Epithelial cell of esophagus (primary cell): ENCODE measurements around the gene ALDH2.
"Not testable (repeated sequence)": the region's sequence is repeated elsewhere in the genome, so short reads cannot be mapped to it uniquely, and the experiment has no call there.

Source experiments
- DNase-seq: peaks from one replicate; pipeline ENCODE4 v3.0.0; 2010; ENCODE audit warnings: low read depth
- H3K4me3 ChIP-seq: 2 replicates; pipeline ENCODE4 v1.5.1; 2011; ENCODE audit warnings: mild to moderate bottlenecking, low read length, control low read depth
- TF ChIP-seq, protein P1 (sequence below): IDR thresholded peaks from 2 replicates; pipeline ENCODE4 v1.5.1; 2011; ENCODE audit warnings: low read depth, mild to moderate bottlenecking, low read length, control low read depth, inconsistent platforms; ENCODE audit not compliant: insufficient read depth; ENCODE audit errors: missing control alignments

Gene ALDH2

DNA sequence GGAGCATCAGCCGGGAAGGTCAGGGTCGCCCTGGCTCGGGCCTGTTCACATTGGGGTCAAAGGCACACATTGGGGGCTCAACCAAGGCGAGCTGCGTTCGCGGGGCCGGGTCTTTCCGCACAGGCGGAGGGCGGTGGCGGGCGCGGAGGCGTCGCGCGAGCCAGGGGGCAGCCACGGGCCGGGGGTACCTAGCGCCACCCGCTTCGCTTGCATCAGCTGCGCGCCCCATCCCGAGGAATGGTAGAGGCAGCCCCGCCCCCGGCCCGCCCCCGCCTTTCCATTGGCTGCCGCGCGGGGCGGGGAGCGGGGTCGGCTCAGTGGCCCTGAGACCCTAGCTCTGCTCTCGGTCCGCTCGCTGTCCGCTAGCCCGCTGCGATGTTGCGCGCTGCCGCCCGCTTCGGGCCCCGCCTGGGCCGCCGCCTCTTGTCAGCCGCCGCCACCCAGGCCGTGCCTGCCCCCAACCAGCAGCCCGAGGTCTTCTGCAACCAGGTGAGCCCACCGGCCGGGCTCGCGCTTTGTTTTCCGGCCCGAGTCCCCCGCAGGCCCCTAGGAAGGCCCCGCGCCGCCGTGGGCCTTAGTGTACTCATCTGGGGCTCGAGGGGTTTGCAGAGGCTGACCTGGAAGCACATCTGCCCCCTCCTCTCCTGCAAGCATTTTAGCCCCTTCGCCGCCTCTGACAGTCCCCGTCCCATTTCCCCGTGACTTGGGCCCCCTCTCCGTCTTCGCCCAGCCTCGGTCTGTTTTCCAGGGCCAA is at the start of gene ALDH2:
Gene ALDH2, plus strand, starts transcription at position 326 of the 754 bp plus-strand sequence. Its CDS starts 50 bp downstream, at position 376.
- TF ChIP-seq, protein P1, sequence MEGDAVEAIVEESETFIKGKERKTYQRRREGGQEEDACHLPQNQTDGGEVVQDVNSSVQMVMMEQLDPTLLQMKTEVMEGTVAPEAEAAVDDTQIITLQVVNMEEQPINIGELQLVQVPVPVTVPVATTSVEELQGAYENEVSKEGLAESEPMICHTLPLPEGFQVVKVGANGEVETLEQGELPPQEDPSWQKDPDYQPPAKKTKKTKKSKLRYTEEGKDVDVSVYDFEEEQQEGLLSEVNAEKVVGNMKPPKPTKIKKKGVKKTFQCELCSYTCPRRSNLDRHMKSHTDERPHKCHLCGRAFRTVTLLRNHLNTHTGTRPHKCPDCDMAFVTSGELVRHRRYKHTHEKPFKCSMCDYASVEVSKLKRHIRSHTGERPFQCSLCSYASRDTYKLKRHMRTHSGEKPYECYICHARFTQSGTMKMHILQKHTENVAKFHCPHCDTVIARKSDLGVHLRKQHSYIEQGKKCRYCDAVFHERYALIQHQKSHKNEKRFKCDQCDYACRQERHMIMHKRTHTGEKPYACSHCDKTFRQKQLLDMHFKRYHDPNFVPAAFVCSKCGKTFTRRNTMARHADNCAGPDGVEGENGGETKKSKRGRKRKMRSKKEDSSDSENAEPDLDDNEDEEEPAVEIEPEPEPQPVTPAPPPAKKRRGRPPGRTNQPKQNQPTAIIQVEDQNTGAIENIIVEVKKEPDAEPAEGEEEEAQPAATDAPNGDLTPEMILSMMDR: no peak
- peak within 1 kb of the TSS; percentile 58 for H3K4me3 ChIP-seq
- peak; percentile 49 for DNase-seq

DNA sequence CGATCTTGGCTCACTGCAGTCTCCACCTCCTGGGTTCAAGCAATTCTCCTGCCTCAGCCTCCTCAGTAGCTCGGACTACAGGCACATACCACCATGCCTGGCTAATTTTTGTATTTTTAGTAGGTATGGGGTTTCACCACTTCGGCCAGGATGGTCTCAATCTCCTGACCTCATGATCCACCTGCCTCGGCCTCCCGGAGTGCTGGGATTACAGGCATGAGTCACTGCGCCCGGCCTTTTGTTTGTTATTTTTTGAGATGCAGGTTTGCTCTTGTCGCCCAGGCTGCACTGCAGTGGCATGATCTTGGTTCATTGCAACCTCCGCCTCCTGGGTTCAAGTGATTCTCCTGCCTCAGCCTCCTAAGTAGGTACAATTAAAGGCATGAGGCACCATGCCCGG is 47.4 kb upstream of the ALDH2 start:
- DNase-seq: not testable (repeated sequence)

DNA sequence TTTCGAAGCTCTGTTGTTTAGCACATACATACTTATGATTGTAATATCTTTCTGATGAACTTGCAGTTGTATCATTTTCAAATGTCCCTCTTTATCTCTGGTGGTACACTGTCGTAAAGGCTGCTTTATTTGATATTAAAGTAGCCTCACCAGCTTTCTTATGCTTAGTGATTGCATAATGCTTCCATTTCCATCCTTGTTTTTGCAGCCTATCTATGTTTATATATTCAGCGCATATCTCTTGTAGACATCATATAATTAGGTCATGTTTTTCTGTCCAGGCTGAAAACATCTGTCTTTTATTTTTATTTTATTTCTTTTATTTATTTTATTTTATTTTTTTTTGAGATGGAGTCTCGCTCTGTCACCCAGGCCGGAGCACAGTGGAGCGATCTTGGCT is 46.3 kb upstream of the ALDH2 start:
- DNase-seq: no peak

More for the DNA sequence above, 47.4 kb upstream of the ALDH2 start:
- H3K4me3 ChIP-seq: not testable (repeated sequence)

DNA sequence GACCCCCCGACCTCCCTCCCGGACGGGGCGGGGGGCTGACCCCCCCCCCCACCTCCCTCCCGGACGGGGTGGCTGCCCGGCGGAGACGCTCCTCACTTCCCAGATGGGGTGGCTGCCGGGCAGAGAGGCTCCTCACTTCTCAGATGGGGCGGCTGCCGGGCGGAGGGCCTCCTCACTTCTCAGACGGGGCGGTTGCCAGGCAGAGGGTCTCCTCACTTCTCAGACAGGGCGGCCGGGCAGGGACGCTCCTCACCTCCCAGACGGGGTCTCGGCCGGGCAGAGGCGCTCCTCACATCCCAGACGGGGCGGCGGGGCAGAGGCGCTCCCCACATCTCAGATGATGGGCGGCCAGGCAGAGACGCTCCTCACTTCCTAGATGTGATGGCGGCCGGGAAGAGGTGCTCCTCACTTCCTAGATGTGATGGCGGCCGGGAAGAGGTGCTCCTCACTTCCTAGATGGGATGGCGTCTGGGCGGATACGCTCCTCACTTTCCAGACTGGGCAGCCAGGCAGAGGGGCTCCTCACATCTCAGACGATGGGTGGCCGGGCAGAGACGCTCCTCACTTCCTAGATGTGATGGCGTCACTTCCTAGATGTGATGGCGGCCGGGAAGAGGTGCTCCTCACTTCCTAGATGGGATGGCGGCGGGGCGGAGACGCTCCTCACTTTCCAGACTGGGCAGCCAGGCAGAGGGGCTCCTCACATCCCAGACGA is 42.9 kb upstream of the ALDH2 start:
- H3K4me3 ChIP-seq, DNase-seq: not testable (repeated sequence)

More for the DNA sequence above, 46.3 kb upstream of the ALDH2 start:
- no peak overlapping the region for H3K4me3 ChIP-seq
- TF ChIP-seq, protein P1: no peak

DNA sequence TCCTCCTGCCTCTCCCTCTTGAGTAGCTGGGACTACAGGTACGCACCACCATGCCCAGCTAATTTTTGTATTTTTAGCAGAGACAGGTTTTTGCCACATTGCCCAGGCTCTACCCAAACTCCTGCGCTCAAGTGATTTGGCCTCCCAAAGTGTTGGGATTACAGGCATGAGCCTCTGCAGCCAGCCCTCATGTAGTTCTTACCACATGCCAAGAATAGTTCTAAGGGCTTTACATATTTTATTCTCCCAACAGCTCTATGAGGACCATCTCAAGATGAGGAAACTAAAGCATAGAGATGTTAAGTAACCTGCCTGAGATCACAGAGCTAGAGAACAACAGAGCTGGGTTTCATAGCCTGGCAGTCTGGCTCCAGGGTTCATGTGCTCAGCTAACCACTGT is 37.9 kb upstream of the ALDH2 start:
- TF ChIP-seq, protein P1: no peak
- no peak for DNase-seq

DNA sequence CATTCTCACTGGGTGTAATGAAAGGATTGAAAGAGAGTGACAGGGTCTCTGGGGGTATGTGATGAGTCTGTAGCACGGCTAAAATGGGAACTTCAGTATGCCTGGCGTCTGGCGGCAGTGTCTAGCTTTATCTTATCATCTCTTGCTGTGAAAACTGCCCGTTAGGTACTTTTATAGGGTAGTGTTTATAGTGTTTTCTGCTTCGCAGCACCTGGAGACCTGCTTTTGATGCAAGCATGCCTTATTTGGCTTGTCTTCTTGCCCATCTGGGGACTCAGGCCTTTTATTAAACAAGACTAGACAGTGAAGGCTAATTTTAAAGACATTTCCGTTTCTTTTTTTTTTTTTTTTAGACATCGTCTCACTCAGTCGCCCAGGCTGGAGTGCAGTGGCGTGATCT is 36.3 kb upstream of the ALDH2 start:
- no peak overlapping the region for H3K4me3 ChIP-seq
- no peak for DNase-seq
- TF ChIP-seq, protein P1: no peak

More for the DNA sequence above, 37.9 kb upstream of the ALDH2 start:
- no peak overlapping the region for H3K4me3 ChIP-seq

DNA sequence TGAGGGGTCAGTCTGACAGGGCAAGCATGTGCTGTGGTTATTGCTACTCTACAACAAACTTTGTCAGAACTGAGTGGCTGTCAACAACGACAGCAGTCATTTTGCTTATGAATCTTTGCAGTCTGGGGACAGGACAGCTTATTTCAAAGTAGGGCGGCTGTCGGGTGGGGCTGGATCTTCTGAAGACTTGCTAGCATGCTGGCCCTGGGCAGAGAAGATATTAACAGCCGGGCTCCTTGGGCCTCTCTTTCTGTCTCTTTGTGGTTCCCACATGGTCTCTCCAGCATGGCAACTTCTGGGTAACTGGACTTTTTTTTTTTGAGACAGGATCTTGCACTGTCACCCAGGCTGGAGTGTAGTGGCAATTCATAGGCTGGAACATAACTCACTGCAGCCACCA is 33.9 kb upstream of the ALDH2 start:
- DNase-seq: no peak
- TF ChIP-seq, protein P1: no peak
- H3K4me3 ChIP-seq: no peak overlapping the region
